Right cardiac atrium (tissue), 5 donors: ENCODE results near the gene STK32C. TPM values are rescaled to one million over a fixed set of nuclear protein-coding genes. Genes with fewer than 3 reads are reported as not detected.
"Not testable (repeated sequence)": the region's sequence is repeated elsewhere in the genome, so short reads cannot be mapped to it uniquely, and the experiment has no call there.

ENCODE experiments used
- ATAC-seq, 2 donors: fragments of 200-7000 bp; cut with Tn5 transposase; one replicate each; pipeline versions ENCODE4 v1.8.0 to v1.9.1; 2020; ENCODE audit warnings: moderate library complexity in 2 of 2, mild to moderate bottlenecking in 1 of 2
- DNase-seq, 3 donors: peaks; one replicate each; pipeline ENCODE4 v3.0.0-alpha.2; 2020
- H3K27ac ChIP-seq: one replicate; pipeline ENCODE4 v1.5.1; 2013; ENCODE audit warnings: mild to moderate bottlenecking, low read length, control low read depth, moderate library complexity
- H3K27me3 ChIP-seq: one replicate; pipeline ENCODE4 v1.6.1; 2013; ENCODE audit not compliant: control insufficient read depth, insufficient read depth
- H3K4me1 ChIP-seq: one replicate; pipeline ENCODE4 v1.6.1; 2013; ENCODE audit warnings: low read length; ENCODE audit not compliant: control insufficient read depth, insufficient read depth
- H3K4me3 ChIP-seq: one replicate; pipeline ENCODE4 v1.5.1; 2013; ENCODE audit warnings: low read length, control low read depth
- H3K9me3 ChIP-seq: one replicate; pipeline ENCODE4 v1.6.1; 2013; ENCODE audit warnings: low read length; ENCODE audit not compliant: control insufficient read depth
- WGBS: extraction: QIAGEN DNeasy Blood & Tissue Kit; methylation state at CpG from one replicate; pipeline ENCODE4 v1.1.7; 2013; 5-methylcytosine and 5-hydroxymethylcytosine counted together
- intact Hi-C, 4 donors: fragments of 100-400 bp; cut with DNase I; formaldehyde crosslinking; loops; one replicate each; pipeline versions ENCODE4 v1.11.0 to v1.14.0; 2022 to 2023
- polyA plus RNA-seq: library from polyadenylated mRNA; stranded (reverse); fragments of 200-250 nt; gene quantifications from one replicate; pipeline ENCODE4 v1.2.3, GENCODE V29; 2013
- total RNA-seq, 4 donors: library from RNA; stranded (reverse); fragmentation: NEBNext Ultra II Directional; extraction: Animal tissue kit (Norgen Biotek cat#: 25700); gene quantifications; one replicate each; pipeline ENCODE4 v1.2.1, GENCODE V29; 2021
- donor health status: healthy with polysubstance abuse.
- donor health status: DM: no; HTN: yes; CAD: no.
- donor health status: DM: no; HTN: no; CAD: no.
- donor health status: DM: no; HTN: yes; CAD: no; lungs with severe emphysema.
- donor health status: DM: yes; HTN: yes; CAD: no.

Gene STK32C
- total and polyA plus RNA-seq, 5 donors: 5.7 to 7.3 (median 6.9) TPM

DNA sequence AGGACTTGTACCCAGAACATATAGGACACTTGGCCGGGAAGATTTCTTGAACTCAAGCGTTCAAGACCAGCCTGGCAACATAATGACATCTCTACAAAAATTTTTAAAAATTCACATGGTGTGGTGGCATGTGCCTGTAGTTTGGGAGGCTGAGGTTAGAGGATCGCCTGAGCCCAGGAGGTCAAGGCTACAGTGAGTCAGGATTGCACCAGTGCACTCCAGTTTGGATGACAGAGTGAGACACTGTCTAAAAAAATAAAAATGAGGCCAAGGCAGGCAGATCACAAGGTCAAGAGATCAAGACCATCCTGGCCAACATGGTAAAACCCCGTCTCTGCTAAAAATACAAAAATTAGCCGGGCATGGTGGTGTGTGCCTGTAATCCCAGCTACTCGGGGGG, 9.7 kb upstream of the STK32C start:
- H3K4me1 ChIP-seq, intact Hi-C loops, H3K27ac ChIP-seq, H3K27me3 ChIP-seq, H3K9me3 ChIP-seq, H3K4me3 ChIP-seq, ATAC-seq, DNase-seq: not testable (repeated sequence)
- WGBS: 92% methylated on average over 6 of the region's 6 CpGs

DNA sequence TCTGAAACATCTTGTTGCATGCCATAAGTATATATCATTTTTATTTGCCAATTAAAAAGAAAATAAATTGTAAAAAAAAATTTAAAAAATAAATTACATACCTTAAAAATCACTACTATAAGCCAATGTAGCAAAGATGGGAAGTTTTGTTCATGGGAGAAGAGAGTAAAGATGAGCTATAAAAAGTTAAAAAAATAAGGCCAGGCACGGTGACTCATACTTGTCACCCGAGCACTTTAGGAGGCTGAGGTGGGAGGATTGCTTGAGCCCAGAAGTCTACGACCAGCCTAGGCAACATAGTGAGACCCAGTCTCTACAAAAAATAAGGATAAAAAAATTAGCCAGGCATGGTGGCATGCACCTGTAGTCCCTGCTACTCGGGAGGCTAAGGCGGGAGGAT, 8.4 kb upstream of the STK32C start:
- DNase-seq (no peak), ATAC-seq (no peak)
- no peaks in the 10 kb centered on the region for H3K9me3 ChIP-seq
- H3K4me3 ChIP-seq: no peak overlapping the region
- H3K27me3 ChIP-seq: no peaks in the 10 kb centered on the region
- no peaks in the 10 kb centered on the region for H3K4me1 ChIP-seq
- WGBS: 82% methylated on average over 5 of the region's 5 CpGs
- H3K27ac ChIP-seq: no peak overlapping the region
- intact Hi-C loops: no loop called here

DNA sequence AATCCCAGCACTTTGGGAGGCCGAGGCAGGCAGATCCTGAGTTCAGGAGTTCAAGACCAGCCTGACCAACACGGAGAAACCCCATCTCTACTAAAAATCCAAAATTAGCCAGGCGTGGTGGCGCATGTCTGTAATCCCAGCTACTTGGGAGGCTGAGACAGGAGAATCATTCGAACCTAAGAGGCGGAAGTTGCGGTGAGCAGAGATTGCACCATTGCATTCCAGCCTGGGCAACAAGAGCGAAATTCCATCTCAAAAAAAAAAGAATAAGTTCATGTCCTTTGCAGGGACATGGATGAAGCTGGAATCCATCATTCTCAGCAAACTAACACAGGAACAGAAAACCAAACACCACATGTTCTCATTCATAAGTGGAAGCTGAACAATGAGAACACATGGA, 7.1 kb upstream of the STK32C start:
- H3K4me1 ChIP-seq, ATAC-seq, H3K9me3 ChIP-seq, H3K27me3 ChIP-seq, DNase-seq, H3K27ac ChIP-seq, intact Hi-C loops, H3K4me3 ChIP-seq: not testable (repeated sequence)
- 95% methylated on average over 8 of the region's 8 CpGs for WGBS

DNA sequence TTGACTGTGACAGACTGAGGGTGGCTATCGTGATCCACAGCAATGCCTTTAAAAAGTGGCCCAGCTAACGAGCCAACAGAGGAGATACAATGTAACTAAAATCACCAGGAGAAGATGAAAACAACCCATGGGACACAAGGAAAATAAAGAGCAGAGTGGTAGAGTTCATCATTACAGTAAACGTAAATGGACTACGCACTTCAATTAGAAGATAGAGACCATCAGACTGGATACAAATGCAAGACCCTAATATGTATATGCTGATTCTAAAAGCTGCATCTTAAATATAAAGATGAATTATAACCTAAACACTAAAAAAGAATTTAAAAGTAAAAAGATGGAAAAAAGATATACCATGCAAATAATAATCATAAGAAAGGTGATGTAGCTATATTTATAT, 6.6 kb upstream of the STK32C start:
- no peaks in the 10 kb centered on the region for H3K4me1 ChIP-seq
- H3K27ac ChIP-seq: no peak overlapping the region
- no peaks in the 10 kb centered on the region for H3K9me3 ChIP-seq
- DNase-seq (no peak), ATAC-seq (no peak)
- intact Hi-C loops: no loop called here
- H3K27me3 ChIP-seq: no peaks in the 10 kb centered on the region
- H3K4me3 ChIP-seq: no peak overlapping the region
- WGBS: 97% methylated on average over 4 of the region's 4 CpGs

DNA sequence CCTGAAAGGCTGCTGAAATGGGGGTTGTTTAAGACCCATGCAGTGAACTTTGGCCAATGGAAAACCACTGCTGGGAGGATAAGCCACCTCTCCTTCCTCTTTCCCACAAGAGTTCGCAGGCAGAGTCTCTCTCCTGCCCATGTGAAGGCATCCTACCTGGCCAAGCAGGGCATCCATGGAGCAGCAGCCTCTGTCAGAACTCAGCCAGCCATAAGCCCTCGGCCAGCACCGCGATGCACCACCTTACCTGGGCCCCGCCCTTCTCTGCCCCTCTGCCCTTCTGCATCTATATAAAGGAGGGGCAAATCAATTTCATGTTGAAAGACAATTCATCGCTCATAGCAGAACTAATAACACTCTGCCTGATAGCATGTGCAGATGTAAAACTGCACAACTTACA, 6.1 kb upstream of the STK32C start:
- ATAC-seq (no peak), DNase-seq (no peak)
- Histone ChIP-seq H3K4me1 (no peaks in the 10 kb centered on the region), H3K27ac (no peak overlapping the region), H3K9me3 (no peaks in the 10 kb centered on the region), H3K4me3 (no peak overlapping the region), H3K27me3 (no peaks in the 10 kb centered on the region)
- intact Hi-C loops: no loop called here
- WGBS: 96% methylated on average over 6 of the region's 6 CpGs

DNA sequence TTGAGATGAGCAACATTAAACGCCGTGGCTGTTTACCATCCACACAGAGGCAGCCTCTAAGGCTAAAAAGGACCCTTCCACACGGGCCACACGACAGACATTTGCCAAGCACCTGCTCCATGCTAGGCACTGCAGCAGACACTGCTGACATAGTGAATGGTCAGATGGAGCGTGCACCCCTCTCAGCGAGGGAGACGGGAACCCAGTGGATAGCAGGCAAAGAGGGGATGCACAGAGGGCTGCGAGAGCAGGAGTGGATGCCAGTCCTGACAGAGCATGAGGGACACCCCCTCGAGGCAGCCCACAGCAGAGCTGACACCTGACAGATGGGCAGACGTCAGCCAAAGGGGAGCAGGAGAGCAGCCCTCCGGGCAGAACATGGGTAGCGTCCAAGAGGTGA, 5.6 kb upstream of the STK32C start:
- H3K4me3 ChIP-seq: no peak overlapping the region
- H3K27me3 ChIP-seq: no peaks in the 10 kb centered on the region
- intact Hi-C loops: no loop called here

DNA sequence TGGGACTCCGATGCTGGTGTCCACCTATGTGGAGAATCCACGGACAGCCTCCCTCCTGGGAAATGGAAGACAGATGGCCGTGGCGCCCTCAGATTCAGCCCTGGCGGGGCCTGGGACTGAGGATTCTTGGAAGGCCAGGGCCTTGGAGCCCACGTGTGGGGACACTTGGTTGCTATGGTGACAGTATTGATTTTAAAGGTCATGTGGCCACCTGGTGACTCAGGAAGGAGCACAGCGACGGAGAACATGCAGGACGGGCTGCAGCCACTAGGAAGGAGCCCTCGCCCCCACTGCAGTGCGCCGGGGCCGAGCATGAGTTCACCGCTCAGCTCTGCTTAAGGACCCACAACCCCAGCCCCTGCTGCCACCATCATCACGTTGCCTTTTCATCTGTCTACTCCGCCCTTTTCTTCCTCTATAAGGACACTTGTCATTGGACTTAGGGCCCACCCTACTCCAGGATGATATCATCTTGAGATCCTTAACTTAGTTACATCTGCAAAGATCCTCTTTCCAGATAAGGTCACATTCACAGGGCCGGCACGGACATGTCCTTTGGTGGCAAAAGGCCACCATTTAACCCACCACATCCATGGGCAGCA, 3.7 kb upstream of the STK32C start:
- H3K27ac ChIP-seq: no peak overlapping the region
- no peaks in the 10 kb centered on the region for H3K27me3 ChIP-seq
- intact Hi-C loops: no loop called here
- no peak overlapping the region for H3K4me3 ChIP-seq
- 71% methylated on average over 18 of the region's 18 CpGs for WGBS
- ATAC-seq: no peak
- H3K9me3 ChIP-seq: no peaks in the 10 kb centered on the region
- no peak for DNase-seq
- no peaks in the 10 kb centered on the region for H3K4me1 ChIP-seq

More for the DNA sequence above, 5.6 kb upstream of the STK32C start:
- Histone ChIP-seq H3K9me3 (no peaks in the 10 kb centered on the region), H3K4me1 (no peaks in the 10 kb centered on the region), H3K27ac (no peak overlapping the region)
- 94% methylated on average over 12 of the region's 12 CpGs for WGBS
- DNase-seq (no peak), ATAC-seq (no peak)

DNA sequence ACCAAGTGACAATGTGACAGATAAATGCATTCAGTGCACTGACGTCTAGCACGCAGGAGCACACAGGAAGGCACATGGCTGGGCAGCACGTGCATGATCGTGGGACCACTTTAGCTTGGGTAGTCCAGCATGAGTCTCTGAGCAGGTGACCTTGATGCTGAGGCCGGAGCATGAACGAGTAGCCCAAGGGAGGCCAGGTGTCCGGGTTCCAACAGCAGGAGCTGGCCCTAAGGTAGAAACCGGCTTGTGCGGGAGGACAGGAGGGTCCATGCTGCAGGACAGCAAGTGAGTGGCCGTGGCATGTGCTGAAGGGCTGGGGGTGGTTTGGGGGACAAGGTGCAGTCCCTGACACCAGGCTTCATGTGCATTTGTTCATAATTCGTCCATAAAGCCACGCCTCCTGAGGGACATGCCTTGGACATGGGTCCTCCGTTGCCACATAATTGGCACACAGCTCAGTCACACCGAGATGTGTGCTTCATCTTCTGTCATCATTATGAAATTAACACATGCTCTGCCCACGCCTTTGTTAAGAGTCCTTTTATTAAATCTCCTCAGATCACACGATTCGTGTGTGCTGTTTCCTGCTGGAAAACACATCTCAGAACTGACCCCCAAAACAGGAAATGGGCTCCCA, 3.1 kb upstream of the STK32C start:
- DNase-seq: no peak
- 77% methylated on average over 17 of the region's 17 CpGs for WGBS
- no peak overlapping the region for H3K4me3 ChIP-seq
- intact Hi-C loops: no loop called here
- no peak overlapping the region for H3K27ac ChIP-seq
- H3K9me3 ChIP-seq: no peaks in the 10 kb centered on the region
- H3K27me3 ChIP-seq: no peaks in the 10 kb centered on the region
- ATAC-seq: no peak
- H3K4me1 ChIP-seq: no peaks in the 10 kb centered on the region

DNA sequence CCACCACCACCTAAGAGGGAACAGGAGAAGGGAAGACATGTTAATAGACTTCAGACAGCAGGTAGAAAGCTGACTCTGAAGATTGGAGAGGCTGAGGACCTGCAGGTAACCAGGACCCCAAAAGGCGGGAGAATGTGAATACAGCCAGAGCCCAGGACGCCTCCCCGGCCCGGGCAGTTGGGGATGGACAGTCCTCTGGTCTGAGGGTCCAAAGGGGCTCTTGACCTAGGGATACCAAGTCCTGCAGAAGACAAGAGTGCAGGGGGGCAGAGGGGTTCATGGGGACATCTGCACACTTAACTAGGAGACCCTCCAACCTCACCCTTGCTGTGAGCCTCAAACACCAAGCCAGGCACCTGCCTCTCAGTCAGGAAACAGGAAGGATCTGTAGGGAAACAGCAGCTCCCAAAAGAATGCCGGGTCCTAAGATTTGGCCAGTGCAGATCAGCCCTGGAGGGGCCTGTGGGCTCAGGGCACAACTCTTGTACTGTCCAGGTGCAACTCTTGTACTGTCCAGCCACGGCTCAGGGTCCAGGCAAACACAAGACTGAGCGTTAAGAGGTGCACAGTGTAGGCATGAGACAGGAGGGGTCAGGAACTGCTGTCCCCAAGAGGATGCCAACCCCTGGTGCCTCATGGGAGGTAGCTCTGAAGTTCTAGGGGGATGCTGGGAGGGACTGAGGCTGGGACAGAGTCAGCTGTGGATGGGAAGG, 2.3 kb upstream of the STK32C start:
- DNase-seq: no peak
- Histone ChIP-seq H3K27me3 (no peaks in the 10 kb centered on the region), H3K9me3 (no peaks in the 10 kb centered on the region), H3K4me3 (no peak overlapping the region), H3K4me1 (no peaks in the 10 kb centered on the region), H3K27ac (no peak overlapping the region)
- intact Hi-C loops: loop anchor here in 1 of 4 donors (5.0 kb wide), 1 partner anchor 37 kb away; no protein-coding TSS in a partner anchor
- ATAC-seq: no peak
- WGBS: 89% methylated on average over 7 of the region's 7 CpGs

DNA sequence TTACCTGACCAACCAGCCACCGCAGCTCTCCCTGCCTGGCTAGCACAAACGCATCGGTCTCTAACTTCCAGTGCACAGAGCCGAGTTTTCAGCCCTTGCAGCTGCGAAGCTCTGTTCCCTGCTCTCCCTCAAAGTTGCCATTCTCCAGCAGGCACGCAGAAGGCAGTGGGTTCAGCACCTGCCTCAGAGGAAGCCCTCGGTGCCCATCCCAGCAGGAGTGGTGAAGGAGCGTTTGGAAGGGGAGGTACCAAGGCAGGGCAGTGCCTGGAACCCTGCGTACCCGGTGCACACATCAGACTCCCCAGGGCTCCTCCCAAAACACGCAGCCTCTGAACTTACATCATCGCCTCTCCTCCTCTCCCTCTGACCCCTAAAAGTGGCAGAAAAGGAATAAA, 1.7 kb upstream of the STK32C start:
- ATAC-seq (no peak), DNase-seq (no peak)
- intact Hi-C loops: loop anchor here in 1 of 4 donors (5.0 kb wide), 1 partner anchor 38 kb away; no protein-coding TSS in a partner anchor
- H3K9me3 ChIP-seq: no peaks in the 10 kb centered on the region
- WGBS: 76% methylated on average over 12 of the region's 12 CpGs
- no peaks in the 10 kb centered on the region for H3K27me3 ChIP-seq
- H3K4me3 ChIP-seq: no peak overlapping the region
- H3K27ac ChIP-seq: no peak overlapping the region
- no peaks in the 10 kb centered on the region for H3K4me1 ChIP-seq
